Stimulated activated CD4-positive, alpha-beta T cell treated with anti-CD3 and anti-CD28 coated beads, Interleukin-2, amount 100 ng/mL, for 48 hours (primary cell): ENCODE measurements around the gene UBR7.

Source experiments
- DNase-seq, 2 donors: peaks; one replicate each; pipeline ENCODE4 v3.0.0-alpha.2; 2020

UBR7 gene

GRCh38 chr14:93262446-93262845, 55.4 kb downstream of the UBR7 start:
- no peak for DNase-seq

GRCh38 chr14:93263416-93263815, 56.4 kb downstream of the UBR7 start:
- DNase-seq = no peak

GRCh38 chr14:93266127-93266526, 59.1 kb downstream of the UBR7 start:
- DNase-seq = no peak

- no peak for DNase-seq
Observed at GRCh38 chr14:93267149-93267711, 60.2 kb downstream of the UBR7 start.

GRCh38 chr14:93268406-93268805, 61.4 kb downstream of the UBR7 start:
- DNase-seq = no peak

GRCh38 chr14:93269341-93270068, 62.4 kb downstream of the UBR7 start:
- DNase-seq = no peak

- DNase-seq = no peak
Observed at GRCh38 chr14:93271111-93271510, 64.1 kb downstream of the UBR7 start.

GRCh38 chr14:93274055-93274806, 67.2 kb downstream of the UBR7 start:
- DNase-seq = no peak

- no peak for DNase-seq
Observed at GRCh38 chr14:93276031-93276716, 69.1 kb downstream of the UBR7 start.
